ENCODE measurements around the gene ZMYND10.

Gene ZMYND10

GRCh38 chr3:50370594-50370993 is 25.1 kb upstream of the ZMYND10 start:
- DNase-seq (ENCODE audit: low read depth): no peak

- DNase-seq (ENCODE audit: low read depth): no peak
These were observed 23.6 kb upstream of the ZMYND10 start for GRCh38 chr3:50369012-50369670.

- no peak for DNase-seq (ENCODE audit: low read depth)
These were observed 20.3 kb upstream of the ZMYND10 start for GRCh38 chr3:50365842-50366220.

- peak; percentile 88 for DNase-seq (ENCODE audit: low read depth)
These were observed 19.7 kb upstream of the ZMYND10 start for GRCh38 chr3:50365080-50365841.

- no peak for DNase-seq (ENCODE audit: low read depth)
These were observed 19.1 kb upstream of the ZMYND10 start for GRCh38 chr3:50364573-50365079.

GRCh38 chr3:50359760-50360110 is 14.2 kb upstream of the ZMYND10 start:
- no peak for DNase-seq (ENCODE audit: low read depth)

GRCh38 chr3:50358911-50359759 is 13.6 kb upstream of the ZMYND10 start, which contains the start of gene TMEM115:
Gene TMEM115 (minus strand): TSS chr3:50359521. CDS start chr3:50359063, 458 bp downstream.
- DNase-seq (ENCODE audit: low read depth): peak; percentile 91

GRCh38 chr3:50358355-50358910 is 12.9 kb upstream of the ZMYND10 start:
- DNase-seq (ENCODE audit: low read depth): no peak

GRCh38 chr3:50357481-50357880 is 11.9 kb upstream of the ZMYND10 start:
- DNase-seq (ENCODE audit: low read depth): no peak

- DNase-seq (ENCODE audit: low read depth): no peak
These were observed 11.0 kb upstream of the ZMYND10 start for GRCh38 chr3:50356553-50356952.

GRCh38 chr3:50355829-50356552 is 10.5 kb upstream of the ZMYND10 start:
- no peak for DNase-seq (ENCODE audit: low read depth)

GRCh38 chr3:50354850-50355249 is 9.3 kb upstream of the ZMYND10 start:
- DNase-seq (ENCODE audit: low read depth): no peak

- DNase-seq (ENCODE audit: low read depth): no peak
These were observed 8.7 kb upstream of the ZMYND10 start for GRCh38 chr3:50354186-50354764.

GRCh38 chr3:50353245-50354004 is 7.9 kb upstream of the ZMYND10 start:
- no peak for DNase-seq (ENCODE audit: low read depth)

GRCh38 chr3:50352781-50353180 is 7.2 kb upstream of the ZMYND10 start:
- DNase-seq (ENCODE audit: low read depth): no peak

GRCh38 chr3:50351323-50351697 is 5.8 kb upstream of the ZMYND10 start:
- DNase-seq (ENCODE audit: low read depth): no peak

GRCh38 chr3:50350527-50351322 is 5.2 kb upstream of the ZMYND10 start, which contains the start of the genes CYB561D2 and NPRL2:
Gene CYB561D2 (plus strand): TSS chr3:50350862. CDS start chr3:50351434, 572 bp downstream.
Gene NPRL2 (minus strand): TSS chr3:50350775. CDS start chr3:50350652, 123 bp downstream.
- peak; percentile 98 for DNase-seq (ENCODE audit: low read depth)

GRCh38 chr3:50350213-50350526 is 4.6 kb upstream of the ZMYND10 start:
- DNase-seq (ENCODE audit: low read depth): no peak

GRCh38 chr3:50347187-50347813 is 1.8 kb upstream of the ZMYND10 start:
- peak; percentile 60 for DNase-seq (ENCODE audit: low read depth)
